Measurements from ENCODE around the gene PLCH1. TPM values are rescaled to one million over a fixed set of nuclear protein-coding genes. Genes with fewer than 3 reads are reported as not detected.

PLCH1 gene
- total RNA-seq, 1 experiment from 2014 or later = 0.78 TPM

GRCh38 chr3:155690921-155691320 is 54.0 kb downstream of the PLCH1 start:
- no peak for DNase-seq (ENCODE audit: low spot score)

- no peak for DNase-seq (ENCODE audit: low spot score)
Measured at GRCh38 chr3:155688481-155688880, 56.4 kb downstream of the PLCH1 start.

GRCh38 chr3:155683344-155683720 is 61.5 kb downstream of the PLCH1 start:
- no peak for DNase-seq (ENCODE audit: low spot score)

GRCh38 chr3:155682426-155683343 is 62.2 kb downstream of the PLCH1 start:
- DNase-seq (ENCODE audit: low spot score) = no peak

GRCh38 chr3:155676252-155676981 is 68.5 kb downstream of the PLCH1 start:
- peak; percentile 35 for DNase-seq (ENCODE audit: low spot score)

- no peak for DNase-seq (ENCODE audit: low spot score)
Measured at GRCh38 chr3:155675094-155675493, 69.8 kb downstream of the PLCH1 start.

- DNase-seq (ENCODE audit: low spot score) = no peak
Measured at GRCh38 chr3:155673421-155673820, 71.5 kb downstream of the PLCH1 start.

GRCh38 chr3:155670335-155670734 is 74.5 kb downstream of the PLCH1 start:
- no peak for DNase-seq (ENCODE audit: low spot score)

- DNase-seq (ENCODE audit: low spot score) = no peak
Measured at GRCh38 chr3:155667988-155668387, 76.9 kb downstream of the PLCH1 start.

- DNase-seq (ENCODE audit: low spot score) = peak; percentile 87
Measured at GRCh38 chr3:155664925-155665695, 79.8 kb downstream of the PLCH1 start.

GRCh38 chr3:155663467-155664212 is 81.2 kb downstream of the PLCH1 start:
- no peak for DNase-seq (ENCODE audit: low spot score)

GRCh38 chr3:155661760-155662159 is 83.1 kb downstream of the PLCH1 start:
- no peak for DNase-seq (ENCODE audit: low spot score)

- no peak for DNase-seq (ENCODE audit: low spot score)
Measured at GRCh38 chr3:155661042-155661441, 83.8 kb downstream of the PLCH1 start.

- no peak for DNase-seq (ENCODE audit: low spot score)
Measured at GRCh38 chr3:155658671-155659261, 86.1 kb downstream of the PLCH1 start.

- no peak for DNase-seq (ENCODE audit: low spot score)
Measured at GRCh38 chr3:155658006-155658405, 86.9 kb downstream of the PLCH1 start.

GRCh38 chr3:155657161-155657560 is 87.7 kb downstream of the PLCH1 start:
- DNase-seq (ENCODE audit: low spot score) = no peak

- no peak for DNase-seq (ENCODE audit: low spot score)
Measured at GRCh38 chr3:155656466-155656865, 88.4 kb downstream of the PLCH1 start.

- no peak for DNase-seq (ENCODE audit: low spot score)
Measured at GRCh38 chr3:155651489-155652218, 93.2 kb downstream of the PLCH1 start.

- no peak for DNase-seq (ENCODE audit: low spot score)
Measured at GRCh38 chr3:155648013-155648591, 96.8 kb downstream of the PLCH1 start.

- no peak for DNase-seq (ENCODE audit: low spot score)
Measured at GRCh38 chr3:155647206-155647605, 97.7 kb downstream of the PLCH1 start.
